Measurements from ENCODE around the gene GUCD1.

GUCD1 gene

GRCh38 chr22:24523873-24524272 is 31.1 kb downstream of the GUCD1 start:
- no peak for DNase-seq

- DNase-seq = peak; percentile 38 to 52
These were observed 33.1 kb downstream of the GUCD1 start for GRCh38 chr22:24521791-24522245.

- DNase-seq = no peak
These were observed 35.4 kb downstream of the GUCD1 start for GRCh38 chr22:24519496-24519895.

GRCh38 chr22:24518771-24519485 is 36.0 kb downstream of the GUCD1 start:
- DNase-seq = no peak

DNA sequence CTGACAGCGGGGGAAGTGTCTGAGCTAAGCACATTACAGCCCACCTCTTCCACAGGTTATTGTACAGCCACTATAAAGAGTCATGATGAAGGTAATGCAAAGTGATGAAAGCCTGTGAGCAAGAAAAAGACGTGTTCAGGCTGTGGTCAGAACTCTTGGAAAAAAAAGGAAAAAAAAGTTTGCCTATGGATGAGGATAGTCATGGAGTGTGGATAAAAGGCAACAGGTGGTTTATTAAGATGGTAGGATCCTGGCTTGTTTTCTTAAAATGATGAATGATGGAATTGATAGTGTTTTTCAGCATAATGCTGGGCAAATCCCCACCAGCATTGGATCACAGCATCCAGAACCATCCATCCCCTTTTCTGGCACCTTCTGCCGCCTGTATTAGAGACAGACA is 36.7 kb downstream of the GUCD1 start:
- no peak for DNase-seq

GRCh38 chr22:24517446-24517845 is 37.5 kb downstream of the GUCD1 start:
- DNase-seq = no peak

DNA sequence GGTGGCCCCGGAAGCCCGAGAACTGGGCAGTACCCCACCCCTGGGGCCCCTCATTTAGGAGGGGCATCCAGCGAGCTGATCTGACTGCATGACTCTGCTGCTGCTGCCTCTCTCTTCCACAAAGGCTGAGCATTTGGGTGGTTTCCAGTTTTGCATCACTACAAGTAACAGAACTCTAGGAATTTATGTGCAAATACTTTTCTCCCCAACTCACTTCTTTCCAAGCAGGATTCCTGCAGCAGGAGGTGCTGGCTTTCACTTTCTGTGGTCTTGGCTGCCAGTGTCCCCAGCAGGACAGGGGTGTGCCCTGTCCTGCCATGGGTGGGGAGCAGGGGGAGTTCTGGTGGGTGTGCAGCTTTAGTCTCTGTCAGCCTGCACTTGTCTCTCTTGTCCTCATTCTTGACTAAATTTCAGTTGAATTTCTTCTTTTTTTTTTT is 38.6 kb downstream of the GUCD1 start:
- no peak for DNase-seq

DNA sequence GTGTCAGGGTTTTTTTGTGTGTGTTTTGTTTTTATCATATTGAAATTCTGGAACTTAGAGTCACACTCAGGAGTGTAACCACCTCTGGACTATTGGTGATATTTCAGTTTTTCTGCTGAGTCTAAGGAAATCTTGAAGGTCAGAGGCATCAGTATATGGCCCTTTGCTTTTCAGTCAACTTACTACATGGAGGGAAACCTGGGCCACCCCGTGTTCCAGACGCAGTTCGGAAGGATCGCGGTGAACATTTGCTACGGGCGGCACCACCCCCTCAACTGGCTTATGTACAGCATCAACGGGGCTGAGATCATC is 40.0 kb downstream of the GUCD1 start:
- DNase-seq = no peak

GRCh38 chr22:24514241-24515026 is 40.5 kb downstream of the GUCD1 start:
- DNase-seq = no peak

GRCh38 chr22:24513378-24514240 is 41.3 kb downstream of the GUCD1 start:
- DNase-seq = no peak

- DNase-seq = no peak
These were observed 42.9 kb downstream of the GUCD1 start for GRCh38 chr22:24512043-24512442.

- DNase-seq = no peak
These were observed 44.0 kb downstream of the GUCD1 start for GRCh38 chr22:24510637-24511625.

- no peak for DNase-seq
These were observed 47.2 kb downstream of the GUCD1 start for GRCh38 chr22:24507716-24508115.

DNA sequence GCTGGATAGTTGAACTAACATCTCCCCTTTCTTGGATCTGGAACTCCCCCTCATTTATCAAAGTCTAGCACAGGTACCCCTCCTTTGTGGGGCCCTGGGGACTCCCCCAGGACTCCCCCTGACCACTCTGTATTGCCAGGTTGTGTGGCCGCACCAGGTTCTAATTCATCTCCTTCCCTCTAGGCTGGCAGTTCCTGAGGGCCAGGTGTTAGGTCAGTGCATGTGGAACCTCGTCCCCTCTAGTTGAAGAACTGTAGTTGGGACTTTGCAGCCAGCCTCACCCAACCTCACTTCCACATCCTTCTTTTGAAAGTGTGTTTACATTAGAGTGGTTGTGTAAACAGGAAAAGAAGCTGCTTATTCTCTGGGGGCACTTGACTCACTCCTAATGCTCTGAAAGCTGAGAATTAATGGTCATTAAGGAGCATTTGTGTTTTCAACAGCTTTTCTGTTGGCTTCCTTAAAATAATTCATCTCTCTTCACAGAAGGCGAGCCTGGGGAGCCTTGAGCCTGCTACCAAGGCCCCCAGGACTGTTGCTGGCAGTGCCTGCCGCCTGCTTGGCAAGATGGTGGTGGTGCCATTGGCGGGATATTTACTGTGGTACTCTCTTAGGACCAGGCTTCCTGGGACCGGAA is 48.0 kb downstream of the GUCD1 start:
- no peak for DNase-seq

- no peak for DNase-seq
These were observed 49.8 kb downstream of the GUCD1 start for GRCh38 chr22:24504956-24505736.

DNA sequence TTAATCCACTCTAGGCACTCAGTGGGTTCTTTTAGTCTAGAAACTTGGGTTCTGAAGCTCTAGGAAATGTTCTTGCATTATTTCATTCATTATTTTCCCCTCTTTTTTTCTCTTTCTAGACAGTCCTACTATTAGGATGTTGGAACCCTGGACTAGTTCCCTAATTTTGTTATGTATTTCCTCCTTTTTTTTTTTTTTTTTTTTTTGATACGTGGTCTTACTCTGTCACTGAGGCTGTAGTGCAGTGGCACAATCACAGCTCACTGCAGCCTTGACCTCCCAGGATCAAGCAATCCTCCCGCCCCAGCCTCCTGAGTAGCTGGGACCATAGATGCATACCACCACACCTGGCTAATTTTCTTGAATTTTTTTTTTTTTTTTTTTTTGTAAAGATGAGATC is 50.4 kb downstream of the GUCD1 start:
- DNase-seq = no peak

DNA sequence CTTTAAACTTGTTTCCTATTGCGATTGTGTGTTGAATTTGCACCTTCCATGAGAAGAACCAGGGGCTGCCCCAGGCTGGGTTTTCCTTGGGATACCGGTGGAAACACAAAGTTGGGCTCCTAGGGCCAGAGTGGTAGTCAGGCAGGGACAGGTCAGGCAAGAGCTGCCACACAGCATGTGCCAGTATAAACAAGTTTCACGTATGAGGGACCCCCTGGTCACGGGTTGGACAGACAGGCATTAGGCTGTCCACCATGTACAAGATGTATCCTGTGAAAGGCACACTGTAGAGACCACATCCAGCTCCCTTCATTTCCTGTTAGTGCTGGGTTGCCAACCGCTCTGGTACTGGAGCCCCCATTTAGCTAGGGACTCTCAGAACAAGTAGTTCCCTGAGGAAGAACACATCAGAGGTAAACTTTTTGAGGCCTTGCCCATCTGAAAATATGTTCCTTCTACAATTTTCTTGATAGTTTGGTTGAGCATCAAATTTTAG is 51.0 kb downstream of the GUCD1 start:
- no peak for DNase-seq

GRCh38 chr22:24503137-24503842 is 51.6 kb downstream of the GUCD1 start:
- DNase-seq = peak; percentile 70 to 78

GRCh38 chr22:24502541-24502940 is 52.4 kb downstream of the GUCD1 start:
- DNase-seq = no peak

DNA sequence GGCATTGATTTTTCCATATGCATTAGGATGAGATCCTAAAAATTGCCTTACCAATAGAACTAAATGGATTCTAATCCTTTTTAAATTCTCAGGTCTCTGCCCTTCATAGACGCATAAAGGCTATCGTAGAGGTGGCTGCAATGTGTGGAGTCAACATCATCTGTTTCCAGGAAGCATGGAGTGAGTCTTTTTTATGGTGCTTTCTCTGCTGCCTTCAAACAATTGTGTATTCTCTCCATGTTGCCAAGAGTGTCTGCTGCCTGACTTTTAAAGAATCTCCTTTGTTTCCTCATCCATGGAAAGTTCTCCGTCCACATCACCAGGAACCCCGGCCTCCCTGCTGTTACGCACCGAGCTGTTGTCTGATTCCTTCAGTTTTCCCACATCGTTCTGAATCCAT is 52.9 kb downstream of the GUCD1 start:
- no peak for DNase-seq
